Type B pancreatic cell (in vitro differentiated cells): Measurements from ENCODE around the gene UFC1. TPM values are rescaled to one million over a fixed set of nuclear protein-coding genes. Genes with fewer than 3 reads are reported as not detected.

Source experiments
- DNase-seq: peaks from one replicate; pipeline ENCODE4 v3.0.0; 2021; ENCODE audit warnings: mixed read lengths; ENCODE audit not compliant: unreplicated experiment; ENCODE audit errors: extremely low spot score
- H3K27ac Mint-ChIP-seq: 2 replicates; pipeline ENCODE4 v1.8.0; 2021; ENCODE audit warnings: mild to moderate bottlenecking, mixed read lengths
- H3K27me3 Mint-ChIP-seq: 2 replicates; pipeline ENCODE4 v1.8.0; 2021; ENCODE audit warnings: mixed read lengths
- H3K36me3 Mint-ChIP-seq: 2 replicates; pipeline ENCODE4 v1.8.0; 2021; ENCODE audit warnings: mixed read lengths
- H3K4me1 Mint-ChIP-seq: one replicate; pipeline ENCODE4 v1.8.0; 2021; ENCODE audit warnings: mixed read lengths; ENCODE audit not compliant: unreplicated experiment
- H3K4me3 Mint-ChIP-seq: 2 replicates; pipeline ENCODE4 v1.8.0; 2021; ENCODE audit warnings: mild to moderate bottlenecking, mixed read lengths
- H3K9me3 Mint-ChIP-seq: 2 replicates; pipeline ENCODE4 v1.8.0; 2021; ENCODE audit warnings: mixed read lengths
- CTCF ChIP-seq: fragments of 200-600 bp; sonication (generic); conservative IDR thresholded peaks from 2 replicates; pipeline ENCODE4 v1.5.0; 2021; ENCODE audit warnings: antibody characterized with exemption, mild to moderate bottlenecking
- total RNA-seq: library from RNA; stranded (reverse); gene quantifications from 2 replicates; pipeline ENCODE4 v1.2.1, GENCODE V29; 2021; ENCODE audit warnings: low replicate concordance

Gene UFC1
- total RNA-seq, 1 donor from 2014 or later, result 90.3 TPM

GRCh38 chr1:161206411-161207140 is 52.8 kb downstream of the UFC1 start:
- Mint-ChIP-seq H3K36me3 (peaks cover 27% of the 10 kb centered on the region), H3K4me3 (no peak overlapping the region), H3K4me1 (peaks cover 27% of the 10 kb centered on the region), H3K27ac (no peak overlapping the region), H3K27me3 (no peaks in the 10 kb centered on the region), H3K9me3 (no peaks in the 10 kb centered on the region)
- DNase-seq, result no peak
- TF ChIP-seq CTCF, result no peak

- H3K9me3 Mint-ChIP-seq, result no peaks in the 10 kb centered on the region
- H3K27me3 Mint-ChIP-seq, result no peaks in the 10 kb centered on the region
- no peak for DNase-seq
- H3K27ac Mint-ChIP-seq, result no peak overlapping the region
- H3K4me3 Mint-ChIP-seq, result no peak overlapping the region
- peaks cover 23% of the 10 kb centered on the region for H3K4me1 Mint-ChIP-seq
- TF ChIP-seq CTCF, result no peak
- H3K36me3 Mint-ChIP-seq, result peaks cover 27% of the 10 kb centered on the region
These were observed 53.4 kb downstream of the UFC1 start for GRCh38 chr1:161207173-161207572.

Other genes with a start within 250 kb of the UFC1 start
- gene ITLN2, start 199.2 kb upstream of the UFC1 start, total RNA-seq, result 0.99 and 1.7 TPM in 2 replicates
- 66.8 and 147 TPM in 2 replicates for gene F11R, start 132.8 kb upstream of the UFC1 start, total RNA-seq
- 40.8 and 98.0 TPM in 2 replicates for gene TSTD1, start 115.0 kb upstream of the UFC1 start, total RNA-seq
- 62.2 and 79.1 TPM in 2 replicates for gene USF1, start 108.0 kb upstream of the UFC1 start, total RNA-seq
- 1.3 and 3.3 TPM in 2 replicates for gene ARHGAP30, start 84.1 kb upstream of the UFC1 start, total RNA-seq
- 57.7 and 193 TPM in 2 replicates for gene NECTIN4, start 64.4 kb upstream of the UFC1 start, total RNA-seq
- gene KLHDC9, start 55.6 kb upstream of the UFC1 start, total RNA-seq, result 14.1 and 14.3 TPM in 2 replicates
- 41.1 and 50.9 TPM in 2 replicates for gene PFDN2, start 35.9 kb upstream of the UFC1 start, total RNA-seq
- 42.4 and 47.5 TPM in 2 replicates for gene NIT1, start 35.9 kb upstream of the UFC1 start, total RNA-seq
- gene DEDD, start 21.3 kb upstream of the UFC1 start, total RNA-seq, result 31.3 and 41.0 TPM in 2 replicates
- gene USP21, start 5.5 kb downstream of the UFC1 start, total RNA-seq, result 31.6 and 45.7 TPM in 2 replicates
- gene PPOX, start 12.4 kb downstream of the UFC1 start, total RNA-seq, result 25.7 and 43.6 TPM in 2 replicates
- 42.4 and 48.5 TPM in 2 replicates for gene B4GALT3, start 23.5 kb downstream of the UFC1 start, total RNA-seq
- gene ADAMTS4, start 45.1 kb downstream of the UFC1 start, total RNA-seq, result 0.10 and 2.5 TPM in 2 replicates
- 93.1 and 97.4 TPM in 2 replicates for gene NDUFS2, start 48.4 kb downstream of the UFC1 start, total RNA-seq
- 0.80 TPM in 1 of 2 replicates, not detected in the other for gene FCER1G, start 61.3 kb downstream of the UFC1 start, total RNA-seq
- 39.5 and 238 TPM in 2 replicates for gene APOA2, start 69.7 kb downstream of the UFC1 start, total RNA-seq
- gene TOMM40L, start 72.1 kb downstream of the UFC1 start, total RNA-seq, result 13.6 and 13.7 TPM in 2 replicates
- not detected in 2 replicates for gene NR1I3, start 84.2 kb downstream of the UFC1 start, total RNA-seq
- 1.0 and 3.4 TPM in 2 replicates for gene PCP4L1, start 104.8 kb downstream of the UFC1 start, total RNA-seq
- 0.76 and 3.6 TPM in 2 replicates for gene MPZ, start 156.0 kb downstream of the UFC1 start, total RNA-seq
- 206 and 235 TPM in 2 replicates for gene SDHC, start 160.4 kb downstream of the UFC1 start, total RNA-seq
- 0.76 and 13.5 TPM in 2 replicates for gene CFAP126, start 213.9 kb downstream of the UFC1 start, total RNA-seq